ENCODE data around the gene PDE6H. TPM values are rescaled to one million over a fixed set of nuclear protein-coding genes. Genes with fewer than 3 reads are reported as not detected.

The PDE6H gene
- polyA plus RNA-seq, 4 donors, result not detected

DNA sequence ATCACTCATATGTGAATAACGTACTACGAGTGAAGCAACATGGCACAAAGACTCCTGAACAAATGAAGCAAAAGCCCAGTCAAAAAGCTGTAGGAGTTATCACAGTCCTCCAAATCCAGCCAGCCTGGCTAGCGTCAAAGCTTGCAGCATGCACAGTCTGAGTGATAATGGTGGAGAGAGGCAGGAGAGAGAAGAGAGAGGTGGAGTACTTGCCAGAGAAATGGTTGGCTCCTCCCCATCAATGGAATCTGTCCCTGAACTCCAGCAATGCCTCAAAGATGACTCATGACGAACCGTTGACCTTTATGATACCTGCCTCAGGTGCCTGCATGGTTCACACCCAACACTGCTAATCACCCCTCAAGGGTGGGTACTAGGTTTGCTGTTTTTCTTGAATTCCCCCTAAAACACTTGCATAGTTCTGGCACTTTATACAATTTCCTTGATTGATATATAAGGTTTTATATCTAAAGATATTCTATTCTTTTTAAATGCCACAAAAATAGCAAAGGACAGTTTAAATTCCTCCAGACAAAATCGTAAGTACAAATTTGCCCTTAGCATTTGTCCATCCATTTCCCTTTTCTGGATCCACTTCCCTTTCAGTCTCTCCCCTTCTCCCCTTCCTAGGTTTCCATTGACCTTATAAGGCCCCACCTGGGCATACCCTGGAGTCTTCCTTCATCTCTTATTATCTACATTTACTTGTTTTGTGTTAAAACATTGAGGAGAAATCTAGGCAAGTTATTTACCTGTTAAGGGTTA is 21.7 kb upstream of the PDE6H start:
- no peak for DNase-seq (ENCODE audit: low read depth in 4 of 4, low spot score in 2 of 4)

- DNase-seq (ENCODE audit: low read depth in 4 of 4, low spot score in 2 of 4), result no peak
Measured at GRCh38 chr12:14951851-14952250, 21.0 kb upstream of the PDE6H start.

DNA sequence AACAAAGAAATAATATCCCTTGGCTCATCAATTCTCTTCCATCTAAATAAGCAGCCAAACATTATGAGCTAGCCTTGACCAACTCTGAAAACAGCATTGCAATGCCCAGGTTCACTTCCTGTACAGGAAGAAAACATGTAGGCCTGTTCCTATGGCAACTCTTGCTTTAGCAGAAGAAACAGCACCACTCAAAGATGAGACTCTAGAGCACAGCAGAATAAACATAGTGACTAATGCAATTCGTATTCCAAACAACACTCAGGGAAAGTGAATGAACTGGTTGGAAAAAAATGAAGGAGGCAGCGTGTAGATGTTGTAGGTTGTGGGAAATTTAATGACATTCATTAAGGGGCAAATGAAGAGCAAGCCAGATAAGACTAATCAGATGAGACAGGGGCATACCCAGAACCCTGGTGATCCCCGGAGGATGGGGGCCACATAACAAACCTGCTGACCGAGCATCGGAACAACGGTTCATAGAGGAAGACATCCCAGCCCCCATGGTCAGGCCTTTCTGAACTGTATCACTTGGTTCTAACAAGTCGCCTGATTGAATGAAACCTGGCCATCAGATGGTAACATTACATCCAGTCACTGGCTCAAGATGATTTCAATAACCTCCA is 20.4 kb upstream of the PDE6H start:
- no peak for DNase-seq (ENCODE audit: low read depth in 4 of 4, low spot score in 2 of 4)

DNA sequence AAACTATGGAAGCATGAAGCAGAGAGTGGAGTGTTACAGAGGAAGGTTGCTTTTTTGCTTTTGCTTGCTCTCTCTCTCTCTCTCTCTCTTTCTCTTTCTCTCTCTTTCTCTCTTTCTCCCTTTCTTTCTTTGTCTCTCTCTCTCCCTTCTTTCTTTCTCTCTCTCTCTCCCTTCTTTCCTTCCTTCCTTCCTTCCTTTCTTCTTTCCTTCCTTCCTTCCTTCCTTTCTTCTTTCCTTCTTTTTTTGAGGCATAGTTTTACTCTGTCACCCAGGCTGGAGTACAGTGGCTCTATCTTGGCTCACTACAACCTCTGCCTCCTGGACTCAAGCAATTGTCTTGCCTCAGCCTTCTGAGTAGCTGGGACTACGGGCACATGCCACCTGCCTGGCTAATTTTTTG is 19.1 kb upstream of the PDE6H start:
- no peak for DNase-seq (ENCODE audit: low read depth in 4 of 4, low spot score in 2 of 4)

DNA sequence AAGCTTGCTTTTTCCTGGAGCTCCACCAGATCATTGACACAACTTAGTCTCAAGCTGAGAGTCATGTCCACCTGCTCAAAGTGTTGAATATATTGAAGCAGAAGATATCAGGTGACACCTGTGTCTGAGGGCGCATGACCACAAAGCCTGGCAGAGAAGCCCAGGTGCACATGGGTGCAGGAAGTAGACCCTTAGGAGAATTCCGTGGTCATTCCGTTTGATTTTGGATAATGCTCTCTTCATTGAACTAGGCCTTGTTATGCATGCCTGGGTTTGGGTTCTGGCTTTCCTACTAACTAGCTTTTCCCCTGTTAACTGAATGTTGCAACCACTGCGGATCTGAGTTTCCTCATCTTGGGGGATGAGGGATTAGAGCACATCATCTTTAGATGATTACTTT is 18.6 kb upstream of the PDE6H start:
- no peak for DNase-seq (ENCODE audit: low read depth in 4 of 4, low spot score in 2 of 4)

GRCh38 chr12:14956024-14956891 is 16.6 kb upstream of the PDE6H start:
- no peak for DNase-seq (ENCODE audit: low read depth in 4 of 4, low spot score in 2 of 4)

GRCh38 chr12:14956905-14957304 is 15.9 kb upstream of the PDE6H start:
- DNase-seq (ENCODE audit: low read depth in 4 of 4, low spot score in 2 of 4), result no peak

DNA sequence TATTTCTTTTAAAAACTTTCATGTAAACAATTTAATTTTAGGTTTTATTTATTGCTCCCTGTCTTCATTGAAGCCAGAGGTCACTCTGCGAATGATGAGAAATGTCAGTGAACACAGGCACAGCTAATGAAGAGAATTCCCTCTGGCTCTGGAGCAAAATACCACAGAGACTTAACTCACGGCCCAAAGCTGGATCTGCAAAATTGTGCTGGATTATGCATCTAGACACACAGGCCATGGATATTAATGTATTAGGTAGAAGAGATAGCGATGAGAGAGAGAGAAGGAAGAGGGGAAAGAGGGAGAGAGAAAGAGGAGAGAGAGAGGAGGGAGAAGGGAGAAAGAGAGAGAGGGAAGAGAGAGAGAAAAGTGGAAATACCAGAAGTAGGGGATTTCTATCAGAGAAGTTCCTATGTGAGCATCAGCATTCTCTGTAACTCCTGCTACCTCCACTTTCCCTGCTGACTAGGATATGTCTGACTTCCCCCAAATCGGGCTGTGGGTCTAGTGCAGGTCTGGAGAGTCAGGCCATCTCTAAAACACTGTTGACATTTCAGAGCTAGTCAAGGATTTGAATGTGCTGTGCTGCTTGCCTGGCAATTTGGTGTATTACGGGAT is 15.2 kb upstream of the PDE6H start:
- no peak for DNase-seq (ENCODE audit: low read depth in 4 of 4, low spot score in 2 of 4)

DNA sequence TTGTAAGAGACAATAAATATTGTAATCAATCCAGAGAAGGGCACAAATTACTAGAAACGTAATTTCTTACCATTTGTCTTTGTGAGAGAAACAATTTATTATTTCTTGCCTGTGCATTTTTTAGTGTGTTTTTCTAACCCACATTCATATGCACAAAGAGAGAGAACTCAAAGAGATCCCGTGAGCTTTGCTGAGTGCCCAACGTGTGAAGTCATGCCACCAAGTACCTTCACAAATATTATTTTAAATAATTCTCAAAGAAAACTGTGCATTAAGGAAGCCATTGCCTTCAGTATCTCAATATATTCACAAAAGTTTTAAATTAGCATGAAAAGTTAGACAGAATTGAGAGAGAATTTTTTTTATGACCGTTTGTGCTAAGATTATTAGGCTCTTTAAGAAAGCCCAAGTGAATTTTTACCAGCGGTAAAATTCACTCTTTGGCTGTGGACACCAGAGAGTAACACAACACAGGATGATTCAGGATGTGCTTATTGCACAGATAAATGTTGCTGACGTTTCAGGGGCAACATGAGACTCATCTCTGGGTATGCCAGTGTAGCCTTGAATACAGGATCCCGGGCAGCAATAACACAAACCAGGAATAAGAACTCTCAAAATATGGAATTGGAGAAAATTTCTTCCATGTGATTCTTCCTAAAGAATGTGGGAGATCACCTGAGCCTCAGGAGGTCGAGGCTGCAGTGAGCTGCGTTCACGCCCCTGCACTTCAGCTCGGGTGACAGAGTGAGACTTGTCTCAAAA is 14.3 kb upstream of the PDE6H start:
- no peak for DNase-seq (ENCODE audit: low read depth in 4 of 4, low spot score in 2 of 4)

- no peak for DNase-seq (ENCODE audit: low read depth in 4 of 4, low spot score in 2 of 4)
Measured at GRCh38 chr12:14959126-14959440, 13.8 kb upstream of the PDE6H start.

- DNase-seq (ENCODE audit: low read depth in 4 of 4, low spot score in 2 of 4), result no peak
Measured at GRCh38 chr12:14959463-14959862, 13.4 kb upstream of the PDE6H start.

DNA sequence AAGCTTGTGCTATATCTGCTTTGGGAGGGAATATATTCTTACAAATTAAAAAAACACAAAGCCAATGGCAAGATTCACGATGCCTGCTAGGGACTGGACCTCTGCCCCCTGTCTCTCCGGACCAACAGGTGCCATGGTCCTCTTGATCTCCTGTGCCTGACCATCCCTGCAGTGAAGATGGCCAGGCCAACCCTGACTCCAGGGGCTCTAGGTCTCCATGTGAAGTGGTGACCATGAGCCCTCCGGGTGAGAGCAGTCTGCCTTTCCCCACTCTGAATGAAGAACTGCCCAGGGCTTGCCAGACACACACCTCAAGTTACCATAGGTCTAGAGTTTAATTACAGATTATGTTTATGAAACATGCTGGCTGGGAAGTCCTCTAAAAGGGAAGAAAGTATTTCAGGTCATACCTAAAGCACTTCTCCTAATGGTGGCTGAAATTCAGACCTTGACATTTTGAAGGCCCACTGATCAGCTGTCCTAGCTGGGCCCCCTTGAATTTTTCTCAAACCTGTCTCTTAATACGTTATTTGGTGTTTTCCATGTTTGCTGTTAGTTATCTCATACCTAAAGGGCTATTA is 12.8 kb upstream of the PDE6H start:
- no peak for DNase-seq (ENCODE audit: low read depth in 4 of 4, low spot score in 2 of 4)

DNA sequence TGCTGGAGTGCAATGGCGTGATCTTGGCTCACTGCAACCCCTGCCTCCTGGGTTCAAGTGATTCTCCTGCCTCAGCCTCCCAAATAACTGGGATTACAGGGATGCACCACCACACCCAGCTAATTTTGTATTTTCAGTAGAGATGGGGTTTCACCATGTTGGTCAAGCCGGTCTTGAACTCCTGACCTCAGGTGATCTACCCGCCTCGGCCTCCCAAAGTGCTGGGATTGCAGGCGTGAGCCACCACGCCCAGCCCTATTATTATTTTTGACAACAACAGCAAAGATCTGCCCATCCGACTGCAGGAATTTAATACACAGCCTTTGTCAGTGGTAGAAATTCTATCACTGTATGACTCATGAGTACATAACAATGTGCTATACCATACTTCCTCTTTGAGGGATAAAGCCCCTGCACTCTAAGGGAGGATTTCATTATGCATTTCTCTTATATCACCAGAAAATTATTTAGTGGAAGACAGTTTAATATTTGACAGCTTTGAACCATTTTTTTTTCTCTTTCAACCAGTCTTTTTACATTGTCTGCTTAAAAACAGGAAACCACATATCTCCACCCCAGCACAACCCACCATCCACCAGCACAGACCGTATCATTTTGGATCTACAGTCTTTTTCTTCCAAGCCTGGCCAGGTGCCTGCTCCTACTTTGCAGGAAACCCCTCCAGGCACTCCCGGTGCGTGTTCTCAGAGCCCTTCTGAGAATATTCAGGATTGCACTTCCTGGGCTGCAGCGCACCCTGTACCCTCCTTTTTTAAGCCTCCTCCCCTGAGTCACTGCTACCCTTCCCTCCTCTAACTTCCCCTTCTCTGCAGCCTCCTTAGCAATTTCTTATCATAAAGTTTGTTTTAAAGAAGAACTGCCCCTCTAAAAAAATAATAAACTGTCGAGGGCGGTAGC is 12.0 kb upstream of the PDE6H start:
- no peak for DNase-seq (ENCODE audit: low read depth in 4 of 4, low spot score in 2 of 4)

DNA sequence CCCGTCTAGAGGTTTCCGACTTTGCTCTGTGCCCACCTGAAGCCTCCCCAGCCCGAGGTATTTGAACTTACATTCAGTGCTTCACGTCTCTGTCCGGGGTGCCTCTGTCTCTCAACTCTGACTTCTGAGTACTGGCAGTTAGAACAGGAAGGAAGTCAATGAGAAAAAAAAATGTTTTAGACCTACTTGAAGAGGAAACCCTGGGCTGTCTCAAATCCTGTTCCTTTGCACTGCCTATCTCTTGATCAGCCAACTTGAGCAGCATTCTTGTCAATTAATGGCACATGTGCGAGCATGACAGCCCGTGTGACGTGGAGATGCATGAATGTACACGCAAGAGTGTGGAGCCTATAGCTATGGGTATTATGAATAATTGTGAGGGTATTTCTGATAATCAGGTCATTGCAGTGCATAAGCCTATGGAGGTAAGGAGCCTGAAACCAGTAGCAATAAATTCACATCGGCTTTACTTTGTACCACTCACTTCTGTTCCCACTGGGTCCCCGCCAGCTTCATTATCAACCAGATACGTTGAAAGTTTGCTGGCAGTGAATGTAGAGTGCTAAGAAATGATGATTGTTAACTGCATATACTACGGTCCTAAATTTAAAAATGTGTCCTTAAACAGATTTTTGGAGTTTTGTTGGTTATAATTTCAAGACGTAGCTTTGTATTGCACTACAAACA is 11.2 kb upstream of the PDE6H start, which contains the start of gene ARHGDIB:
Gene ARHGDIB (minus strand): TSS at position 136 of the 687 bp plus-strand sequence. CDS start 10,889 bp downstream, outside the sequence.
- no peak for DNase-seq (ENCODE audit: low read depth in 4 of 4, low spot score in 2 of 4)

DNA sequence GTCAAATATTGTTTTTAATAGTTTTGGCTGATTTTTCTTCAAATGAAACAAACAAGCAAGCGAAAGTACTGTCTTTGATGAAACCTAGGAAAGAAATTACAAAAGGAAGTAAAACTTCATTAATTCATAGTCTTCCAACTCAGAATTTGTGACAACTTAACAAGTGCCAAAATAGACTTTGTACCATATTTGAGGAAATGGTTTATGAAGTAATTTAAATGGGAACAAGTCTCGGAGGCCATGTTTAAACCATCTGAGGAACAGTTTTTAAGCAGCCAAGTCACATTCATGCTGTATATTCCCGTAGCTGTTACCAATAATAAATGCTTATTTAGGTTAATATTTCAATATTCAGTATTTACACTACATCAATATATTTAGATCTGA is 10.7 kb upstream of the PDE6H start:
- DNase-seq (ENCODE audit: low read depth in 4 of 4, low spot score in 2 of 4), result no peak

- DNase-seq (ENCODE audit: low read depth in 4 of 4, low spot score in 2 of 4), result no peak
Measured at GRCh38 chr12:14962797-14963196, 10.0 kb upstream of the PDE6H start.

DNA sequence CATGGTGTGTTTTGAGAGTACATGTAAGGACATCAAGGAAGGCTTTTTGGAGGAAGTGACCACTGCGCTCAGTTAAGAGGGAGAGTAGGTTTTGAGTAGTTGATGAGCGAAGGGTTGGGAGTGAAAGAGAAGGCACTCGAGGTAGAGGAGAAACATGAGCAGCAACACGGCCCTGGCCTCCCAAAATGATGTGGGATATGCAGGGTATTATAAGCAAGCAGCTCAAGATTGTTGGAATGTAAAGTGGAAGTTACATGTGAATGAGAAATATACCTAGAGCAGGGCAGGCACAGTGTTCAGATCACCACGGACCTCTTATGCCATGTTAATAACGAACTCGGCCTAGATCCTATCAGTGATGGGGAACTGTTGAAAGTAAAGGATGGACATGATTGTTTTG is 9.3 kb upstream of the PDE6H start:
- no peak for DNase-seq (ENCODE audit: low read depth in 4 of 4, low spot score in 2 of 4)

DNA sequence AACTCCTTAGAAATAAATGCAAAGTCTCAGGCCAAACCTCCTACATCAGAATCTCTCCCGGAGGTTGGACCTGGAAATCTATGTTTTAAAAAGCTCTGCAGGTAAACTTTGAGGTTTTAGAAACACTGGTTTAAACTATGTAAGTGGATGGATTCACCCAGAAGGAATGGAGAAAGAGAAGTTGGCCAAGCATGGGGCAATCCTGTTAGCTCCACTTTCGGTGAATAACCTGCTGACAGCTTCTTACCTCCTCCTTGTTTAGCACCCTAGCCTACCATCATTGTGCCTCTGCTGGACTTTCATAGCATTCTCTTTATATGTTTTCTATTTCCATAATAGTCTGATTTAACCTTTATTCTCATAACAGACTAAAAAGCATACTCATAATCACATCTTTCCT is 8.4 kb upstream of the PDE6H start:
- no peak for DNase-seq (ENCODE audit: low read depth in 4 of 4, low spot score in 2 of 4)
